NCI-H128 (cell line): ENCODE data around the gene C20orf202.

ENCODE experiments used
- DNase-seq: peaks from one replicate; lab custom pipeline; 2025; ENCODE audit not compliant: unreplicated experiment; lab: John Stamatoyannopoulos, UW

The C20orf202 gene

DNA sequence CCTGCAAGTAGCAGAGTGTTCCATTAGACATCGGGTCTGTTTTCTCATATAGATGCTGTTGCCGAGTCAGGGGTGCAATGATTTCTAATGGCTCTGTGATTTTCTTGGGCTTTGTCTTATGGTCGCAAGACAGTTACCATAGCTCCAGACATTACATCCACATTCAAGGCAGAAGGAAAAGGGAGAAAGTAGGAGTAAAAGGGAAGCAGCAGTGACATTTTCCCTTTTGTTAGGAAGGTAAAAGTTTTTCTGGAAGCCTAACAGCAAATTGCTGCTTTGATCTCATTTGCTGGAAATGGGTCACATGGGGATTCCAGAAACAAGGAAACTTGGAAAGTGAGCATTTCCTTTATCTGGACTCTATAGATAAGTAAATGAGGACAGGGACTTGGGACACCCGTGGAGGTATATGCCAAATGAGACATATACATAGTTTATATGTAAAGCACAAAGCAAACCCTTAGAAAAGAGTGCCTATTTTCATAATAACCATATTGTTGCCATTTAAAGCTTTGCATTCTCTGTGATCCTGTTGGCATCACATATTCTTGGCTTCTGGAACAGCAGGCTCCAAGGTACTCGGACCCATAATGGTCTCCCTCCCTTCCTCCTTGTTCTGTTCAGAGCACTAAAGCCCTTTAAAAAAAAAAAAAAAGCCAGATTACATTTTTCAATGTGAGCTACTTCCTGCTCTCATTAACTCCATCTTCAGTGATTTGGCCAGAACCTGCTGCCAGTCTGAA is at the start of gene C20orf202:
Gene C20orf202 (plus strand): TSS at position 693 of the 743 bp plus-strand sequence. CDS start 132 bp downstream, outside the sequence.
- DNase-seq, result no peak

DNA sequence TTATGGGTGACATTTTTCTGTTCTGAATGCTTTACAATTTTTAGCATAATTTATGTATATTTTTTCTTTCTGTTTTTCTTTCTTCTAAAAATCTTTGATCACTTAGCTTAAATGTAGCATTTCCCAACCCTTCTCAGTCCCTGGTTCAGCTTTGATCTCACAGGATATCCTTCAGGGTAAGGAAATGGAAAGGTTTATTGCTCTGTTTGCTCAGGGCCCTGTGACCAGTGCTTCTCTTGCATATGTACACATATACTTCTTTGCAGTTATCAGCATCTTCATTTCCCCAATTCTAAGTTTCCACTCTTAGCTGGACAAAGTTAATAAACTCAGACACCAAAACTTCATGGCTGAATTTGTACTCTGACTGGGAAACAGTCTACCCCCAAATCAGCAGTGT is 49.0 kb upstream of the C20orf202 start:
- no peak for DNase-seq

DNA sequence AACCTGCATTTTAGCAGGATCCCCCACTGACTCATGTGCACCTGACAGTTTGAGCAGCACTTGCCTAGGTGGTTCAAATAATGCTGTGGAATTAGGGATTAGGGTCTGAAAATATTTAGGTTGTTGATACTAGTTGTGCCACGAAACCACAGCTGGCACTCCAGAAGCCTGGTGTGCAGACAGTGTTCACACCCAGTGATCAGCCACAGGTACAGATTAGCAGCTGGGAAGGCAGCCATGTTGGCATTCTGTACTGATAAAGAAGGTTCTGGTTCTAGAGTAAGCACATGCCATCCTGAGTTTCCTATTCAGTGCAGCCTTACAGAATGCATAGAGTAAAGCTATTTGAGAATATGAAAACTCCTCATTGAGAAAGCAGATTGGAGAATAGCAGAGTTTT is 48.6 kb upstream of the C20orf202 start:
- no peak for DNase-seq

DNA sequence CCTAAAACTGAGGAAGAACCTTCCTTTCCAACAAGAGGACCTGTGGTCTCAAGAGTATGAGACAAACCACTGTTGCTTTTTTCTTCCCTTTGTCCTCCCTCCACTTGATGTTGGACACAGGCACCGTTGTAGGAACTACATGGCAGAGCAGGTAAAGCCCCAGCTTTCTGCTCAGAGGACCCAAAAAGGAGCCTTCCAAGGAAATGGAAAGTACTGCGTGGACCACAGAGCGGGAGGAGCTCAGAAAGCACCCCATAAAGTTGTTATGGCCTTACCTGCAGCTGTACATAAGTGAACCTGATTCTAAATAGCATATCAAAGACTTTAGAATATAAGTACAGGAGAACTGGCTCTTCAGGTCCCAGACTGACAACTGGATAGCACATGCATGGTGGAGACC is 47.9 kb upstream of the C20orf202 start:
- DNase-seq, result no peak

DNA sequence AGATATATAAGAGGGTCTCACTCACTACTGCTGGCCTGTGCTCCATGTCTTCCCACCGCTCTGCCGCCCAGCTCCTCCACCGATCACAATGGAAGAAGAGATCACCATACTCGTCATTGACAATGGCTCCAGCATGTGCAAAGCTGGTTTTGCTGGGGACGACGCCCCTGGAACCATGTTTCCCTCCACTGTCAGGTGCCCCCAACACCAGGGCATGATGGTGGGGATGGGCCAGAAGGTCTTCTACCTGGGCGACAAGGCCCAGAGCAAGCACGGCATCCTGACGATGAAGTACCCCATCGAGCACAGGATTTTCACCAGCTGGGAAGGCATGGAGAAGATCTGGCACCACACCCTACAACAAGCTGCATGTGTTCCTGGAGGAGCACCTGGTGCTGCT is 42.8 kb upstream of the C20orf202 start:
- no peak for DNase-seq

DNA sequence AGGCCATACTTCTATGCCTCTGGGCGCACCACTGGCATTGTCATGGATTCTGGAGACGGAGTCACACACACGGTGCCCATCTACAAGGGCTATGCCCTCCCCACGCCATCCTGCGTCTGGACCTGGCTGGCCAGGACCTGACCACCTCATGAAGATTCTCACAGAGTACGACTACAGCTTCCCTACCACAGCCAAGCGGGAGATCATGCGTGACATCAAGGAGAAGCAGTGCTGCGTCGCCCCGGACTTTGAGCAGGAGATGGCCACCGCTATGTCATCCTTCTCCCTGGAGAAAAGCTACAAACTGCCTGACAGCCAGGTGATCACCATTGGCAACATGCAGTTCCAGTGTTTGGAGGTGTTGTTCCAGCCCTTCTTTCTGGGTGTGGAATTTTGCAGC is 42.3 kb upstream of the C20orf202 start:
- no peak for DNase-seq

DNA sequence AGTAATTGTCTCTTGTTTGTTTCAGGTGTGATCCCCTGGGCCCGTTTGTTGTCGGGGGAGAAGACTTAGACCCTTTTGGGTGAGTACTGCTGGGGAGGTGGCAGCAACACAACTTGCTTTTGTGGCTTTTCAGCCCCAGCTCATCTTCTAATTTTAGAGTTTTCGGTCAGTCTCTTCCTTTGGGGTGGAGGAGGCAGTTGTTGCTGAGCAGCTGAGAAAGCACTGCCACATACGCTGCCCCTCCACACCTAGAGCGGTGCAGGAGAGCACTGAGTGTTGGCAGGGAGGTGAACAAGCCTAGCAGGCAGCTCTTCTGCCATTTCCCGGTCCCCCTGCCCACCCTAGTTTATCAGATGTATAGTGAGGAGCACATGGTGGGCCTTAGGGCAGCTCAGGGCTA is 40.1 kb upstream of the C20orf202 start:
- no peak for DNase-seq

DNA sequence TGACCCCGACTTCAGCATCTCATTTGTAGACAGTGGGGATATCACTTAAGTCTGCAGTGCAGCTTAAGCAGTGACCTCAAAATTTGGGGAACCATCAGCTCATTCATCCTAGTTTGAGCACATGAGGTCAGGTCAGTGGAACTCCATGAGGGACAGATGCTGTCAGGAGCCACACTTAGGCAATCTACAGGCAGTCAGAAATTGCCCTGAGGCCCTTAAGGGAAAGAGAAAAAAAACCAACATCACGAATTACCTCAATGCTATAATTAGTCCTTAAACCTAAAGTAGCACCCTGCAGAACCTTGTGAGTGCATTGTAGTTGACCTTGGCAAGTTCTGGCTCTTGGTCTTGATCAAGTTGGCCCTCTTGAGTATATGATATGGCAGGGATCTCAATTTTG is 39.6 kb upstream of the C20orf202 start:
- no peak for DNase-seq

DNA sequence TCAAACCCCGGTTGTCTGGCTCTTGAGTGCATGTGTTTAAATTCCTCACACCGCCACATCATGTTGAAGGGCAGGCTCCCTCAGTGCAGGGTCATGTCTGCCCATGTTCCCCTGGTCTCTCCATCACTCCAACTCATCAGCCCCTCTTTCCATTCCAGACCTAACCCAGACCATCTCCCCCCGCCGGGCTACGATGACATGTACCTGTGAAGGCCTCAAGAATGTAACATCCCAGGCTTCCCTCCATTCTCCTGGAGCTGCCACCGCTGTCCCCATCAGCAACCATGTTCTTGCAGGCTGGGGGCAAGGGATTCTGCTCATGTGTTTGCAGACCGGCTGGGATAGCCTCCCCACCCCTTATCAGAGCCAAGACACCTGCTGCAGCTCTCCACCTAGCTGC is 38.4 kb upstream of the C20orf202 start:
- DNase-seq, result no peak

DNA sequence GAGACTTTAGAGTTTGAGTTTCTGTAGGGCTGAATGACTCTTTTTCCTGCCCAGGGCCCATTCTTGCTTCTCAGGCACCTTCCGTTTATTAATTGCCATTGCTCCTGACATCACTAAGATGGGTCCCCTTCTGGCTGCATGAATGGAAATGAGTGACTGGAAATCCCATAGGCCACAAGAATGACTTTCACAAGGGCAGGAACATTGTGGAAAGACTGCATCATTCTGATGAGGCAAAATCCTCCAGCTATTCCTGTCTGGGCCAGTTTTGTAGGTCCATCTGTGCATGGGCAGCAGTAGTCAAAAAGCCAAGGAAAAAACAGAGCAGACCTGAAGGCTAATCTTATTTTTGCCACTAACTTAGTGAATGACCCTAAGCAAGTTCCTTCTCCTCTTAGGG is 37.7 kb upstream of the C20orf202 start:
- no peak for DNase-seq

DNA sequence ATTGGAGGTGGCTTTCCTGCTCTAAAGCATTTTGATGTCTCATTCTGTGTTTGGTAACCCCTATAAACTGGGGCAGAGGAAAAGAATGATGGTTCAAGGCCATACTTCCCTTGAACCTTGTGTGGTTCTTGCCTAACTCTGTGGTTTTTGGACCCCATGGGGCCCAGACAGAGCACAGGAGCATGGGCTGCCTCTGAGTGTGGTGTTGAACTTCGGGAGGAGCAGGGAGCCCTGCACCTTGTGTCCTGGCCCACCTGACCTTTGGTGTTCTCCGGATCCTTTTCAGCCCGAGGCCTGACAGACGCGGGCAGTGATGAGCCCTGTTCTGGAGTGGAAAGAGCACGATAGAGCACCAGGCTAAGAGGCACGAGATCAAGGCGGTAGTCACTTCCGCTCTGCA is 37.3 kb upstream of the C20orf202 start:
- no peak for DNase-seq

DNA sequence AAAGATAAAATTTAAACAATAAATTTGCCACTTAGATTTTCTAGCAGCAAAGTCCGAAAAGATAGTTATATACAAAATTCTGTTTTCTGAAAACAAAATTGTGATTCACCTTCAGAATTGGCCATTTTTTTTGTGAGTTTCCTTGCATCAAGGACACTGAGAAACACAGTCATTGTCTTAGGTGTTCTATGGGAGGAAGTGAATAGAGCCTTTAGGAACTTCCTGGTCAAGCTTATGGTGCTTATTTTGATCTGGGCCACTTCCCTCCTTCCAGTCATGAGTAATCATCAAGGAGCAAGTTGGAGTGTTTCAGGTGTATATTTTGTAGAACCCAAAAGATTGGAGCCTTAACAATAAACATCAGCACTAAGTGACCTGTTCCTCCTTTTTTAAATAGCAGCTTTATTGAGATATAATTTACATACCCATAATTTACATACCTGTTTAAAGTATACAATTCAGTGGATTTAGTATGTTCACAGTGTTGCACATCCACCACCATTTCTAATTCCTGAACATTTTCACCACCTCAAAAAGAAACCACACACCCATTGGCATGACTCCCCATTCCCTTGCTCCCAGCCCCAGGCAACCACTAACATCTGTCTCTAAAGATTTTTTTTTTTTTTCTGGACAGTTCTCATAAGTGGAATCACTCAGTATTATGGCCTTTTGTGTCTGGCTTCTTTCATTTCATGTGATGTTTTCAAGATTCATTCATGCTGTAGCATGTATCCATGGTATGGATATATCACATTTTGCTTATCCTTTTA is 36.1 kb upstream of the C20orf202 start:
- DNase-seq, result no peak

DNA sequence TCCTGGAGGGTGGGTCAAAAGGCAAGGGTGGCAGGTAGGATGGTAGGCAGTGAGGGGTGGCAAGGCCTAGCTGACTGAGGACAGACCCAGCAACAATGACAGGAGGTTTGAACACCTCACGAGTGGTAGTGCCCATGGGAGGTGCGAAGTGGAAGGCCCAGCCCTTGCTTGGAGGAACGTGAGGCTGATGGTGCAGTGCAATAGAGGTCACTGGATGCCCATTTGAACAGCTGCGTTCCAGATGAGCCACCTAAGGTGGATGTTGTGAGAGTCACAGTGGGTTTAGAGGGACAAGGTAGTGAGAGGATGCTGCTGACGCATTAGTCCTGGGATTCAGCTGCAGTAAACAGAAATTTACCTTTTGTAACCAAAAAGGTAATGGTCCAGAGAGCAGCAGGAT is 34.0 kb upstream of the C20orf202 start:
- no peak for DNase-seq

DNA sequence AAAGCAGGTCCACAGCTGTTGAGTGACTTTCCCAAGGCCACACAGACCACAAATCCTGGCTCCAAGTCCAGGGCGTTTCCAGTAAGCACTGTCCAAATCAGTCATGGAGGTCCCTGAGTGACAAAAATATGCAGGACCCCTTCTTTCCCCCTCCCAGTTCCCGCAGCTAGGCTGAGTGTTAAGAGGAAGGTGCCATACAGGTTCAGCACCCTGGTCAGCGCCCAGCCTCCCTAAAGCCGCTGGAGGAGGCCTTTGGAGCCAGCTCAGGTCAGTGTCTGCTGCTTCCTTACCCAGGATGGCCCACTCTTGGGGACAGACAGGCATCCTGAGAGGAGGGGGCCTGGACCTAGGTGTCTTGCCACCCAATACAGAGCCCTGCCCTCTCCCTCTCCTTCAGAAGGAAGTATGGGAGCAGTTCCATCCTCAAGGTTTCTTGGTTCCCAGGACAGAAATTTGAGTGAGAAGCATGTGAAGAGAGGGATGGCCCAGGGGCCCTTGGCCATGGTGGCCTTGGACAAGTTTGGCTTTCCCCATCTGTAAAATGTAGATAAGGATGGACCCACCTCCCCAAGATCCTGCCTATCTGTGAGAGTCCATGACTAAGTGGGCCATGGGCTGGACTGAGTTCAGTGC is 31.7 kb upstream of the C20orf202 start:
- no peak for DNase-seq

DNA sequence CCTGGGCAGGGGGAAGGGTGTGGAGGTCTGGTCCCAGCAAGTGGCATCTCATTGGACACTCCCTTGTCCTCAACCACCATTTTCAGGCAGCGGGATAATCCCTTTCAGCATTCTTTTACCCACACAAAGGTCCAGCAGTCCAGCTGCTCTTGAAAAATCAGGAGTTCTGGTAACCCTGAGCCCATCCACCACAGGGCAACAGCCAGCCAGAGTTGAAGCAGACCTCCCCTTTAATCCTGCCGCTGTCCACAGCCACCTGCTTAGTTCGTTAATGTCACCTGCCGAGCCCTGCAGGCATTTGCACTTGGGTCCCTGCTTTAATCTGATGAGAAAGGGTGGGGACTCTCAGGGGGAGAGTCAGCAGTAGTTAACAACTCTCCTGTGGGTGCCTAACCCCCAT is 29.6 kb upstream of the C20orf202 start:
- no peak for DNase-seq

DNA sequence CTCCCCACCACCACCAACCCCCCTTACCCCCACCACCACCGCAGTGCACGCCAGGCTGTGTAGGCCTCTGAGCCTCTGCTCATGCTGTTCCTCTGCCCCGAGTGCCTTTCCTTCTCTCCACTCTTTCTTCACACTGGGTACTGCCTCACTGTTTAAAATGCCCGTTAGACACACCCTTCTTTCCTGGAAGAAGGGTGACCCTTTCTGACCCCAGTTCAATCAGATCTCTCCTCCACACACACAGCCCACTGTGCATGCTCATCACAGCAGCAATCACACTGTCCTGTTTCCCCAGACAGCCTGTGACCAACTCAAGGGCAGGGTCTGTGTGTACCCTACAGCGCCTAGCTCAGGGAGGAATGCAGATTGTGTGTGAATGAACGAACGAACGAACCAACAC is 28.5 kb upstream of the C20orf202 start:
- DNase-seq, result no peak

DNA sequence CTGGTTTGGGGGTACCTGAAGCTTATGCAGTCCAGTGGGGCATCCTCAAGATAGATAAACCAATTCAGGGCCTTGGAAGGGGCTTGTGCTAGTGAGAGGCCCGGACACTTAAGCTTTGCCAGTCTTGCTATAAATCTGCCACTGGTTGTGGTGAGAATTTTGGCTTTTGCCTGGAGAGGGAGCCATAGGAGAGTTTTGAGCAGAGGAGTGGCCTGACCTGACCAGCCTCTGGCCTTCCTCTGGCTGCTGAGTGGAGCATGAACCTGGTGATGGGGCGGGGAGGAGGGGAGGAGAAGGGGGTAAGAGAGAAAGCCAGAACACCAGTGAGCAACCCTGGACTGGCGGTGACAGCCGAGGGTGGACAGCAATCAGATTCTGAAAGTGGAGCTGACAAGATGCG is 25.6 kb upstream of the C20orf202 start:
- no peak for DNase-seq

DNA sequence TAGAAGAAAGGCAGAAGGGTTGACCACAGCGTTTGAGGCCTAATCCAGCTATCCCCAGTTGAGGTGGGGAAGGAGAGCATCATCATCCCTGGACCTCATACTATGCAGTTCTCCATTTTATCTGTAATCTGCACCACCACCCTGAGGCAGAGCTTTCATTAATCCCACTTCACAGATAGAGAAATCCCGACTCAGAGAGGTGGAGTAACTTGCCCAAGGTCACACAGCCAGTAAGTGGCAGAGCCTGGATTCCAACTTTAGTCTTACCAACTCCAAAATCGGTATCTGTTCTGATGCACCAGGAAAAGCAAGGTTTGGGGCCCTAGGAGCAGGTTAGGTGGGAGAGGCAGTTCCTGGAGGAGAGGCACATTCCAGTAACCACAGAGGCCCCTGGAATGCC is 25.2 kb upstream of the C20orf202 start:
- no peak for DNase-seq

DNA sequence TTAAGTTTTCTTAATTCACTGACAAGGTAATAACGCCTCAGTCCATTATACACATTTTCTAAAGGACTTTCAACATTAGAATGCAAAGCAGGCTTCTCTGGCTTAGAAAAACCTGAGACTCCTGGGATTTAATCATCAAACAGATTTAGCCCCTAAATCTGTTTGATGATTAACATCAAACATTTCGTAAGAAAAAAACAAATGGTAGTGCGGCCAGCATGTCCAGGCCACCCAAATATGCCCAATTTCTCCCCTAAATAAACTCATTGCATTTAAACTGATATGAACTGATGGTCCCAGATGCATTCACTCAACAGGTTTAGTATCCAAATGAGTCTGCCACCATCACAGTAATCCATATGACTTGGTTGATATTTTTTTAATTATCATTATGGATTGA is 24.6 kb upstream of the C20orf202 start:
- DNase-seq, result no peak

DNA sequence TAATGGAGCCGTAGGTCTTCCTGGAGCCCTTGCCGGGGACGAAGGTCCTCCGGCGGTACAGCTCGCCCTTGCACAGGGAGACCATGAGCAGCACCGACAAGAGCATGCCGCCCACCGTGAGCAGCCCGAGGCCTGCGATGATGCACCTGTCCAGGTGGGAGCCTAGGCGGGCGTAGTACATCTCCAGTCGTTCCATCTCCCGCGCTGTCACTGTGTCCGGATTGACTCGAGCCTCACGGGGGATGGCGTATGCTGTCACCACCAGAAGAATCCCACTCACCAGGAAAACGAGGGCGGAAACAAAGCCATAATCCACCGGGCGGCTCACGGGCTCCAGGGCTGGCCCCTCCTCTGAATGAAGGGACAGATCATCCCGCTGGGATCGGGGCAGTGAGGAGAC is 22.3 kb upstream of the C20orf202 start:
- no peak for DNase-seq

DNA sequence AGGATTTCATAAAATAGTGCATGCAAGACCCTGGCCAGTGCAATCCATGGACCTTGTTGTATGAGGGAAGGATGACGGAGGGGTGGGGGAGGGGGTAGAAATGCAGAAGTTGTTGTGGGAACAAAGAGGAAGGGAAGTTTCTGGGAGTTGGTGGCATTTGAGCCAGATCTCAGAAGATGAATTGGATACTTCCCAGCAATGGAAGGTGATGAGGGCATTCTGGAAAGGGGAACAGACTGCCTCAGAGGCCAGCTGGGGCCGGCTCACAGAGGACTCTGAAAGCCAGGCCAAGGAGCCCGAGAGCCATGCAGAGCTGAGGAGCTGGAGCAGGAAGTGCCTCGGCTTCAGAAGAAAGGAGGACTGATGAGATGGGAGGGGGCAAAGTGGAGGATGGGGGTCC is 21.1 kb upstream of the C20orf202 start:
- DNase-seq, result no peak

DNA sequence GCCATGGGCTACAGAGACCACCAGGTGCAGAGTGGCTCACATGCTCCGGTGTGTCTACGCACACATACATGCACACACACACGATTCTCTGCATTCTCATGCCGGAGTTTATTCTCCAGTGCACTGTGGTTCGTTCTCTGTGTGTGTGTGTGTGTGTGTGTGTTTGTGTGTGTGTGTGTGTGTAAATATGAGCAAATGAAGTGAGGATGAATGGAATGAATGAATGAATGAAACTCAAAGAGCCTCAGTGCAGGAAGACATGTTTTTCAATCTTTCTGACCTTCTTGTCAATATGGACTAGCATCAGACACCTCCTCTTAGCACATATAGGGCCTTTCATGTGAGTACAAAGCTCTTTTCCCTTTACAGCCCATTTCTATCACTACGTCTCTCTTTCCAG is 20.1 kb upstream of the C20orf202 start:
- no peak for DNase-seq
